IMR-90 (cell line): ENCODE results near the gene ZNF512B. TPM values are rescaled to one million over a fixed set of nuclear protein-coding genes. Genes with fewer than 3 reads are reported as not detected.
A peak's percentile ranks its signal among the peaks of the same experiment; 100 is the strongest.

Experiments used
- ATAC-seq: fragments of 200-7000 bp; cut with Tn5 transposase; 2 replicates; pipeline ENCODE4 v1.9.1; 2020; ENCODE audit warnings: low read depth, mild to moderate bottlenecking, moderate library complexity
- BruUV-seq: library from RNA; stranded (reverse); fragments of 400-500 nt; replicated peaks from 2 replicates; lab custom pipeline; 2021; lab: Mats Ljungman, UMichigan
- CTCF ChIA-PET: fragments of 300-600 bp; formaldehyde crosslinking; extraction: SDS; loops from one replicate; lab custom pipeline; 2021; ENCODE audit warnings: antibody characterized with exemption; lab: Yijun Ruan, JAX
- POLR2A ChIA-PET: fragments of 300-600 bp; sonication (Branson Sonifier 250); formaldehyde crosslinking; loops from one replicate; lab custom pipeline; 2022; ENCODE audit warnings: antibody characterized with exemption; ENCODE audit not compliant: unreplicated experiment; lab: Charles Lee
- DNase-seq: peaks from one replicate; pipeline ENCODE4 v3.0.0; 2013
- H2AFZ ChIP-seq: replicated peaks from 2 replicates; pipeline ENCODE3; 2013; ENCODE audit warnings: low read length, mild to moderate bottlenecking; ENCODE audit not compliant: poor library complexity
- H2AK5ac ChIP-seq: 2 replicates; pipeline ENCODE4 v1.6.1; 2013; ENCODE audit warnings: low read depth, low read length, inconsistent platforms
- H2AK9ac ChIP-seq: replicated peaks from 2 replicates; pipeline ENCODE3; 2013; ENCODE audit warnings: mild to moderate bottlenecking, low read depth, low read length, moderate library complexity; ENCODE audit not compliant: poor library complexity
- H2BK120ac ChIP-seq: 2 replicates; pipeline ENCODE4 v1.6.1; 2013; ENCODE audit warnings: low read depth, low read length, inconsistent platforms
- H2BK15ac ChIP-seq: 3 replicates; pipeline ENCODE4 v1.6.1; 2013; ENCODE audit warnings: low read depth, low read length, inconsistent platforms
- H2BK20ac ChIP-seq: 2 replicates; pipeline ENCODE4 v1.6.1; 2013; ENCODE audit warnings: low read depth, mild to moderate bottlenecking, inconsistent platforms, low read length, moderate library complexity
- H2BK5ac ChIP-seq: 2 replicates; pipeline ENCODE4 v1.6.1; 2013; ENCODE audit warnings: mild to moderate bottlenecking, low read depth, low read length, inconsistent platforms; ENCODE audit not compliant: poor library complexity, severe bottlenecking
- H3K14ac ChIP-seq: replicated peaks from 2 replicates; pipeline ENCODE4 v1.6.1; 2013; ENCODE audit warnings: low read depth, low read length, inconsistent platforms
- H3K18ac ChIP-seq: 2 replicates; pipeline ENCODE4 v1.6.1; 2013; ENCODE audit warnings: low read depth, low read length, control low read depth
- H3K23ac ChIP-seq: 2 replicates; pipeline ENCODE4 v1.6.1; 2013; ENCODE audit warnings: low read depth, low read length, inconsistent platforms
- H3K27ac ChIP-seq: 2 replicates; pipeline ENCODE4 v1.5.1; 2013; ENCODE audit warnings: mild to moderate bottlenecking, control low read depth, low read length; ENCODE audit not compliant: insufficient read depth
- H3K27me3 ChIP-seq: 2 replicates; pipeline ENCODE4 v1.6.1; 2013; ENCODE audit warnings: low read length; ENCODE audit not compliant: control insufficient read depth, insufficient read depth
- H3K36me3 ChIP-seq: 2 replicates; pipeline ENCODE4 v1.6.1; 2013; ENCODE audit warnings: low read length, mixed read lengths; ENCODE audit not compliant: control insufficient read depth, insufficient read depth
- H3K4ac ChIP-seq: 2 replicates; pipeline ENCODE4 v1.6.1; 2013; ENCODE audit warnings: low read depth, low read length, inconsistent platforms
- H3K4me1 ChIP-seq: 2 replicates; pipeline ENCODE4 v1.6.1; 2013; ENCODE audit warnings: low read length, mixed read lengths; ENCODE audit not compliant: control insufficient read depth, insufficient read depth
- H3K4me2 ChIP-seq: 2 replicates; pipeline ENCODE4 v1.6.1; 2013; ENCODE audit warnings: low read depth, mild to moderate bottlenecking, control low read depth, low read length, moderate library complexity
- H3K4me3 ChIP-seq: 2 replicates; pipeline ENCODE4 v1.5.1; 2013; ENCODE audit warnings: low read depth, mild to moderate bottlenecking, control low read depth, low read length, moderate library complexity; ENCODE audit not compliant: insufficient read depth
- H3K56ac ChIP-seq: 2 replicates; pipeline ENCODE4 v1.6.1; 2013; ENCODE audit warnings: low read length, inconsistent platforms; ENCODE audit not compliant: insufficient read depth; ENCODE audit errors: extremely low read depth
- H3K79me1 ChIP-seq, 2 experiments: 2 replicates each; pipeline ENCODE4 v1.6.1; 2013; ENCODE audit warnings: low read length in 2 of 2, inconsistent platforms in 1 of 2, low read depth in 1 of 2
- H3K9ac ChIP-seq: 2 replicates; pipeline ENCODE4 v1.6.1; 2013; ENCODE audit warnings: low read depth, low read length, control low read depth
- H3K9me1 ChIP-seq: 2 replicates; pipeline ENCODE4 v1.6.1; 2013; ENCODE audit warnings: low read length, inconsistent platforms; ENCODE audit not compliant: insufficient read depth
- H3K9me3 ChIP-seq: 2 replicates; pipeline ENCODE4 v1.6.1; 2013; ENCODE audit warnings: low read length; ENCODE audit not compliant: control insufficient read depth, insufficient read depth
- H4K20me1 ChIP-seq: 2 replicates; pipeline ENCODE4 v1.6.1; 2013; ENCODE audit warnings: low read length, inconsistent platforms; ENCODE audit not compliant: insufficient read depth
- H4K5ac ChIP-seq: 2 replicates; pipeline ENCODE4 v1.6.1; 2013; ENCODE audit warnings: mild to moderate bottlenecking, low read depth, low read length, control low read depth
- H4K8ac ChIP-seq, 2 experiments: 2 replicates each; pipeline ENCODE4 v1.6.1; 2013; ENCODE audit warnings: low read depth in 2 of 2, low read length in 2 of 2, control low read depth in 1 of 2, inconsistent platforms in 1 of 2
- H4K91ac ChIP-seq: 2 replicates; pipeline ENCODE4 v1.6.1; 2013; ENCODE audit warnings: low read depth, low read length, inconsistent platforms; ENCODE audit not compliant: insufficient read depth
- BHLHE40 ChIP-seq: fragments of 150-350 bp; IDR thresholded peaks from 2 replicates; pipeline ENCODE4 v1.6.1; 2016; ENCODE audit warnings: mild to moderate bottlenecking, low read depth, low read length
- FOS ChIP-seq: fragments of 150-350 bp; IDR thresholded peaks from 2 replicates; pipeline ENCODE4 v1.6.1; 2016; ENCODE audit warnings: low read depth, low read length
- MAZ ChIP-seq: IDR thresholded peaks from 2 replicates; pipeline ENCODE4 v1.6.1; 2012; ENCODE audit warnings: low read depth, mild to moderate bottlenecking, low read length, improper control_type of control experiment, moderate library complexity, borderline replicate concordance
- MXI1 ChIP-seq: IDR thresholded peaks from 2 replicates; pipeline ENCODE4 v1.6.1; 2012; ENCODE audit warnings: low read depth, mild to moderate bottlenecking, low read length, moderate library complexity, borderline replicate concordance
- NFE2L2 ChIP-seq: fragments of 150-350 bp; IDR thresholded peaks from 2 replicates; pipeline ENCODE4 v1.6.1; 2016; ENCODE audit warnings: low read depth, mild to moderate bottlenecking, low read length
- POLR2A ChIP-seq: IDR thresholded peaks from 2 replicates; pipeline ENCODE4 v1.6.1; 2012; ENCODE audit warnings: mild to moderate bottlenecking, low read depth, low read length
- RAD21 ChIP-seq: IDR thresholded peaks from 2 replicates; pipeline ENCODE4 v1.6.1; 2012; ENCODE audit warnings: low read length, improper control_type of control experiment
- RCOR1 ChIP-seq: IDR thresholded peaks from 2 replicates; pipeline ENCODE4 v1.6.1; 2012; ENCODE audit warnings: mild to moderate bottlenecking, low read length, improper control_type of control experiment; ENCODE audit not compliant: insufficient replicate concordance
- RFX5 ChIP-seq: IDR thresholded peaks from 2 replicates; pipeline ENCODE4 v1.8.0; 2012; ENCODE audit warnings: low read depth, mild to moderate bottlenecking, low read length, moderate library complexity
- SMC3 ChIP-seq: fragments of 150-350 bp; IDR thresholded peaks from 2 replicates; pipeline ENCODE4 v1.6.1; 2016; ENCODE audit warnings: low read depth, mild to moderate bottlenecking, antibody characterized with exemption, low read length, moderate library complexity
- USF2 ChIP-seq: fragments of 150-350 bp; IDR thresholded peaks from 2 replicates; pipeline ENCODE4 v1.6.1; 2017; ENCODE audit warnings: mild to moderate bottlenecking, antibody characterized with exemption, low read length, low read depth
- WGBS, 2 experiments: methylation state at CpG; one replicate each; pipeline versions ENCODE4 v1.1.5 to v1.1.7; 2013; ENCODE audit warnings: missing lambda C conversion rate in 2 of 2; ENCODE audit not compliant: insufficient read length in 1 of 2; ENCODE audit errors: extremely low coverage in 2 of 2; 5-methylcytosine and 5-hydroxymethylcytosine counted together
- dilution Hi-C: fragments of 300-500 bp; cut with HindIII; formaldehyde crosslinking; loops from one replicate; pipeline ENCODE4 v1.14.3; 2018; ENCODE audit warnings: low sequenced_read_pairs; ENCODE audit not compliant: unreplicated experiment
- in situ Hi-C: fragments of 300-500 bp; cut with MboI; formaldehyde crosslinking; loops from 3 replicates; pipeline ENCODE4 v1.14.3; 2019; ENCODE audit warnings: low sequenced_read_pairs, inconsistent platforms, mixed read lengths
- intact Hi-C: fragments of 100-400 bp; cut with micrococcal nuclease; formaldehyde crosslinking; loops from 2 replicates; pipeline ENCODE4 v1.10.0; 2022
- polyA plus RNA-seq, 3 experiments: library from polyadenylated mRNA; depleted of rRNA; stranded (reverse); fragments of >200 nt; gene quantifications; 2 replicates each; pipeline ENCODE4 v1.2.3, GENCODE V29; 2012; ENCODE audit warnings: low replicate concordance in 1 of 3
- total RNA-seq: library from RNA; depleted of rRNA; stranded (reverse); fragments of >200 nt; gene quantifications from 2 replicates; pipeline ENCODE4 v1.2.3, GENCODE V29; 2012
- TF ChIP-seq, protein P1 (sequence below): fragments of 150-350 bp; IDR thresholded peaks from 2 replicates; pipeline ENCODE4 v1.6.1; 2016; ENCODE audit warnings: low read depth, mild to moderate bottlenecking, low read length, moderate library complexity, borderline replicate concordance
- TF ChIP-seq, protein P2 (sequence below): conservative IDR thresholded peaks from 2 replicates; pipeline ENCODE4 v1.5.1; 2012; ENCODE audit warnings: mild to moderate bottlenecking, low read depth, low read length, improper control_type of control experiment

Gene ZNF512B
- total and polyA plus RNA-seq, 2 of the 4 experiments (the other 2 are of a cell fraction) = 6.5 to 15.6 TPM

DNA sequence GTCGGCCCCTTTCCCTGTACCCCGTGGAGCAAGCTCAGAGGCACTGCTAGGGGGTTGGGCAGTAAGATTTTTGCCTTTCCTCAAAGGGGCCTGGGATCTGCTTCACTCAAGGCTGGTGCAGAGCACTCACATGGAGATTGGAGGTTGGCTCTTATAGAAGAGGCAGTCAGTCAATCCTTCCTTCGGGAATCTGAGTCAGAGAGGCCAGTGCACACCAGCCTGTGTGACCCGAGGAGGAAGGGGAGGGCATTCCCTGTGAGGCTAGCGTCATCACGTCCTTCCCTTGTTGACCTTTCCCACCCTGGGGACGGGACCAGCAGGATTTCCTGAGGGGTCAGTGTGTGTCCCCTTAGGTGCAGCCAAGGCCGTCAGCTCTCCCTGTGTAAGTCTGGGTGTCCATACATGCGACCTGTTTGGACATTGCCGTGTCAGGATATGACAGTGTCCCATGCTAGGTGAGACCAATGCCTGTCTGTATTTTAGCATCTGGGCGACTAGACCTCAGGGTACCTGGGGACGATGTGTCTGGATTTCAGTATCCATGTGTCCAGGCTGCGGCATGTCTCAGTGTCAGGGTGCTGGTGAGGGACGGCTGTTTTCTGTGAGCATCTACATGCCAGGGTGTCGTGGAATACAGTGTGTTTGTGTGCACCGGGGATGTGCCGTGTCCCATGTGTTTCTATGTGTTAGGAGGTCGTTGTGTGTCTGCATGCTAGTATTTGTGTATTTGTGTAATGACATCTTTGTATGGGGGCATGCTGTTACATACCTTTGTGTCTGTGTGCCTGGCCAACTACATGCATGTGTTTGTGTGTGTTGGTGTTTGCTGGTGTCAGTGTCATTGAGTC is 2.8 kb upstream of the ZNF512B start:
- DNase-seq (no peak), ATAC-seq (no peak)
- in situ Hi-C loops (loop anchor here (10.0 kb wide), 1 partner anchor 438 kb away; the partner anchor contains the start of gene PTK6), intact Hi-C loops (loop anchor here (5.0 kb wide), 1 partner anchor 195 kb away; no protein-coding TSS in a partner anchor), dilution Hi-C loops (no loop called here)
- no peak overlapping the region; a peak in 1 of 4 replicates for H4K8ac ChIP-seq
- peaks cover 20% of the 10 kb centered on the region for H3K4me1 ChIP-seq
- H2AK9ac ChIP-seq = peak overlapping the region; percentile 16
- no TSS peak for BruUV-seq
- H3K18ac ChIP-seq = no peak overlapping the region
- no peak overlapping the region for H3K23ac ChIP-seq
- no peaks in the 10 kb centered on the region for H4K20me1 ChIP-seq
- peaks cover 12 to 16% of the 10 kb centered on the region in 2 experiments; a peak in 3 of 4 replicates for H3K79me1 ChIP-seq
- no peaks in the 10 kb centered on the region for H3K9me3 ChIP-seq
- no peak overlapping the region for H3K27ac ChIP-seq
- H4K5ac ChIP-seq = no peak overlapping the region
- no peak overlapping the region for H2BK120ac ChIP-seq
- no peak overlapping the region for H3K4me2 ChIP-seq
- no peak overlapping the region for H2BK20ac ChIP-seq
- ChIA-PET POLR2A (interaction anchor here (0.7 kb wide), 1 partner anchor 45 kb away, joined by 8 read pairs; no protein-coding TSS in a partner anchor), CTCF (no interaction called here)
- H3K9ac ChIP-seq = no peak overlapping the region
- no peak overlapping the region for H2BK15ac ChIP-seq
- H3K4me3 ChIP-seq = no peak overlapping the region
- H3K14ac ChIP-seq = no peak overlapping the region
- peaks cover 9% of the 10 kb centered on the region; the same call in 1 of the 2 replicates for H3K9me1 ChIP-seq
- H3K56ac ChIP-seq = no peak overlapping the region
- H3K4ac ChIP-seq = peak overlapping the region; percentile 11; the same call in 1 of the 2 replicates
- WGBS, 2 experiments = 90% methylated on average over 12 of the region's 18 CpGs; no CpG with 5 or more reads in 1 of the 2 experiments
- no peak overlapping the region for H2BK5ac ChIP-seq
- no peak overlapping the region; the same call in 1 of the 2 replicates for H4K91ac ChIP-seq
- H3K36me3 ChIP-seq = peaks cover 3% of the 10 kb centered on the region; the same call in 1 of the 2 replicates
- peak overlapping the region; percentile 49 for H2AFZ ChIP-seq
- H2AK5ac ChIP-seq = peak overlapping the region; percentile 62; the same call in 1 of the 2 replicates
- no peaks in the 10 kb centered on the region for H3K27me3 ChIP-seq
- TF ChIP-seq SMC3 = no peak
- TF ChIP-seq POLR2A = no peak
- TF ChIP-seq MXI1 = no peak
- no peak for TF ChIP-seq RCOR1
- TF ChIP-seq FOS = no peak
- TF ChIP-seq, protein P1, sequence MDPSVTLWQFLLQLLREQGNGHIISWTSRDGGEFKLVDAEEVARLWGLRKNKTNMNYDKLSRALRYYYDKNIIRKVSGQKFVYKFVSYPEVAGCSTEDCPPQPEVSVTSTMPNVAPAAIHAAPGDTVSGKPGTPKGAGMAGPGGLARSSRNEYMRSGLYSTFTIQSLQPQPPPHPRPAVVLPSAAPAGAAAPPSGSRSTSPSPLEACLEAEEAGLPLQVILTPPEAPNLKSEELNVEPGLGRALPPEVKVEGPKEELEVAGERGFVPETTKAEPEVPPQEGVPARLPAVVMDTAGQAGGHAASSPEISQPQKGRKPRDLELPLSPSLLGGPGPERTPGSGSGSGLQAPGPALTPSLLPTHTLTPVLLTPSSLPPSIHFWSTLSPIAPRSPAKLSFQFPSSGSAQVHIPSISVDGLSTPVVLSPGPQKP = no peak
- no peak for TF ChIP-seq RFX5
- no peak for TF ChIP-seq BHLHE40
- no peak for TF ChIP-seq NFE2L2
- TF ChIP-seq USF2 = no peak
- TF ChIP-seq, protein P2, sequence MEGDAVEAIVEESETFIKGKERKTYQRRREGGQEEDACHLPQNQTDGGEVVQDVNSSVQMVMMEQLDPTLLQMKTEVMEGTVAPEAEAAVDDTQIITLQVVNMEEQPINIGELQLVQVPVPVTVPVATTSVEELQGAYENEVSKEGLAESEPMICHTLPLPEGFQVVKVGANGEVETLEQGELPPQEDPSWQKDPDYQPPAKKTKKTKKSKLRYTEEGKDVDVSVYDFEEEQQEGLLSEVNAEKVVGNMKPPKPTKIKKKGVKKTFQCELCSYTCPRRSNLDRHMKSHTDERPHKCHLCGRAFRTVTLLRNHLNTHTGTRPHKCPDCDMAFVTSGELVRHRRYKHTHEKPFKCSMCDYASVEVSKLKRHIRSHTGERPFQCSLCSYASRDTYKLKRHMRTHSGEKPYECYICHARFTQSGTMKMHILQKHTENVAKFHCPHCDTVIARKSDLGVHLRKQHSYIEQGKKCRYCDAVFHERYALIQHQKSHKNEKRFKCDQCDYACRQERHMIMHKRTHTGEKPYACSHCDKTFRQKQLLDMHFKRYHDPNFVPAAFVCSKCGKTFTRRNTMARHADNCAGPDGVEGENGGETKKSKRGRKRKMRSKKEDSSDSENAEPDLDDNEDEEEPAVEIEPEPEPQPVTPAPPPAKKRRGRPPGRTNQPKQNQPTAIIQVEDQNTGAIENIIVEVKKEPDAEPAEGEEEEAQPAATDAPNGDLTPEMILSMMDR = no peak
- TF ChIP-seq MAZ = no peak
- no peak for TF ChIP-seq RAD21
